Neural cell (in vitro differentiated cells): ENCODE data around the gene SNX32.

Experiments used
- EP300 ChIP-seq: fragments of 450-650 bp; conservative IDR thresholded peaks from 2 replicates; pipeline ENCODE4 v1.6.1; 2014; ENCODE audit warnings: antibody characterized with exemption, mild to moderate bottlenecking, moderate library complexity; ENCODE audit not compliant: poor library complexity, severe bottlenecking
- EZH2 ChIP-seq: fragments of 200-600, 300-800 bp; shearing (Covaris generic), sonication (generic); IDR thresholded peaks from 2 replicates; pipeline ENCODE4 v1.6.1; 2014; ENCODE audit warnings: antibody characterized with exemption, low read length, borderline replicate concordance, mild to moderate bottlenecking; ENCODE audit not compliant: insufficient read depth, poor library complexity, severe bottlenecking
- TF ChIP-seq, protein P1 (sequence below): fragments of 450-650 bp; IDR thresholded peaks from 2 replicates; pipeline ENCODE4 v1.5.1; 2014; ENCODE audit warnings: antibody characterized with exemption, mild to moderate bottlenecking, moderate library complexity; ENCODE audit not compliant: poor library complexity, severe bottlenecking

DNA sequence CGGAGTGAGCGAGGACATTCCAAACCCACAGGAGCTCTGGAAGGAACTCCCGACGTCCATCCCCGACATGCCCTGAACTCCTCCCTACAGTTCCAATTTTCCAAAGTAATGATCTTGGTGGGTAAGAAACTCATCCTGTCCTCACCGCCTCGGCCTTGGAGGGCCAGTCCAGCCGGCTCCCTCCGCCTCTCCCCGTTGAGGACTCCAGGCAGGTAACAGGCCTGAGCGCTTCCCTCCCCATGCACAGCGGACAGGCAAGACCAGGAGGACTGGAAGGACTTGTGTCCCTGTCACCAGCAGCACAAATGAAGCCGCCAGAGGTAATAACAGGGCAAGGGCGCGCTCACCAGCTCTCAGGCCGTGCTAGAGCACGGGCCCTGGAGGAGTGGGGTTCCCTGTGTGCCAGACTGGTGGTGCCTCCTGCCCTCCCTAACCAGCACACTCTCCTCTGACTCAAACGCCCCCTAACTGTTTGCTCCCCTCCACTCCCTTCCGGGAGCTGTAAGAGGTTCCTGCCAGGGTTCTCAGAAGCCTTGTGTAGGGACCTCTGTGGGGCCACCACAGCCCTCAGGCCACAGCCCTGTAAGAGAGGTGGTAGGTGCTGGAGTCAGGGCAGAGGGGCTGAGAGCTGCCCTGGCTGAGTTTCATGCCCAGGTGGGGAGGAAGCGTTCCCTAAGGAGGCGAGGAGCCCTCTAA, 29.8 kb upstream of the SNX32 start:
- TF ChIP-seq, protein P1, sequence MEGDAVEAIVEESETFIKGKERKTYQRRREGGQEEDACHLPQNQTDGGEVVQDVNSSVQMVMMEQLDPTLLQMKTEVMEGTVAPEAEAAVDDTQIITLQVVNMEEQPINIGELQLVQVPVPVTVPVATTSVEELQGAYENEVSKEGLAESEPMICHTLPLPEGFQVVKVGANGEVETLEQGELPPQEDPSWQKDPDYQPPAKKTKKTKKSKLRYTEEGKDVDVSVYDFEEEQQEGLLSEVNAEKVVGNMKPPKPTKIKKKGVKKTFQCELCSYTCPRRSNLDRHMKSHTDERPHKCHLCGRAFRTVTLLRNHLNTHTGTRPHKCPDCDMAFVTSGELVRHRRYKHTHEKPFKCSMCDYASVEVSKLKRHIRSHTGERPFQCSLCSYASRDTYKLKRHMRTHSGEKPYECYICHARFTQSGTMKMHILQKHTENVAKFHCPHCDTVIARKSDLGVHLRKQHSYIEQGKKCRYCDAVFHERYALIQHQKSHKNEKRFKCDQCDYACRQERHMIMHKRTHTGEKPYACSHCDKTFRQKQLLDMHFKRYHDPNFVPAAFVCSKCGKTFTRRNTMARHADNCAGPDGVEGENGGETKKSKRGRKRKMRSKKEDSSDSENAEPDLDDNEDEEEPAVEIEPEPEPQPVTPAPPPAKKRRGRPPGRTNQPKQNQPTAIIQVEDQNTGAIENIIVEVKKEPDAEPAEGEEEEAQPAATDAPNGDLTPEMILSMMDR: no peak
- TF ChIP-seq EP300 (no peak), EZH2 (no peak)
